GM18951 (cell line): ENCODE measurements around the gene HNRNPD.
"Not testable (repeated sequence)": the region's sequence is repeated elsewhere in the genome, so short reads cannot be mapped to it uniquely, and the experiment has no call there.

Experiments
- POLR2A ChIP-seq: IDR thresholded peaks from 4 replicates; pipeline ENCODE4 v1.6.1; 2011; ENCODE audit warnings: mild to moderate bottlenecking; ENCODE audit not compliant: insufficient read length, insufficient read depth; ENCODE audit errors: extremely low read depth
- in situ Hi-C: fragments of 300-500 bp; cut with MboI; formaldehyde crosslinking; loops from one replicate; pipeline ENCODE4 v1.12.0; 2022; ENCODE audit warnings: low sequenced_read_pairs, mixed read lengths, inconsistent platforms; ENCODE audit not compliant: unreplicated experiment

HNRNPD gene, protein sequence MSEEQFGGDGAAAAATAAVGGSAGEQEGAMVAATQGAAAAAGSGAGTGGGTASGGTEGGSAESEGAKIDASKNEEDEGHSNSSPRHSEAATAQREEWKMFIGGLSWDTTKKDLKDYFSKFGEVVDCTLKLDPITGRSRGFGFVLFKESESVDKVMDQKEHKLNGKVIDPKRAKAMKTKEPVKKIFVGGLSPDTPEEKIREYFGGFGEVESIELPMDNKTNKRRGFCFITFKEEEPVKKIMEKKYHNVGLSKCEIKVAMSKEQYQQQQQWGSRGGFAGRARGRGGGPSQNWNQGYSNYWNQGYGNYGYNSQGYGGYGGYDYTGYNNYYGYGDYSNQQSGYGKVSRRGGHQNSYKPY

DNA sequence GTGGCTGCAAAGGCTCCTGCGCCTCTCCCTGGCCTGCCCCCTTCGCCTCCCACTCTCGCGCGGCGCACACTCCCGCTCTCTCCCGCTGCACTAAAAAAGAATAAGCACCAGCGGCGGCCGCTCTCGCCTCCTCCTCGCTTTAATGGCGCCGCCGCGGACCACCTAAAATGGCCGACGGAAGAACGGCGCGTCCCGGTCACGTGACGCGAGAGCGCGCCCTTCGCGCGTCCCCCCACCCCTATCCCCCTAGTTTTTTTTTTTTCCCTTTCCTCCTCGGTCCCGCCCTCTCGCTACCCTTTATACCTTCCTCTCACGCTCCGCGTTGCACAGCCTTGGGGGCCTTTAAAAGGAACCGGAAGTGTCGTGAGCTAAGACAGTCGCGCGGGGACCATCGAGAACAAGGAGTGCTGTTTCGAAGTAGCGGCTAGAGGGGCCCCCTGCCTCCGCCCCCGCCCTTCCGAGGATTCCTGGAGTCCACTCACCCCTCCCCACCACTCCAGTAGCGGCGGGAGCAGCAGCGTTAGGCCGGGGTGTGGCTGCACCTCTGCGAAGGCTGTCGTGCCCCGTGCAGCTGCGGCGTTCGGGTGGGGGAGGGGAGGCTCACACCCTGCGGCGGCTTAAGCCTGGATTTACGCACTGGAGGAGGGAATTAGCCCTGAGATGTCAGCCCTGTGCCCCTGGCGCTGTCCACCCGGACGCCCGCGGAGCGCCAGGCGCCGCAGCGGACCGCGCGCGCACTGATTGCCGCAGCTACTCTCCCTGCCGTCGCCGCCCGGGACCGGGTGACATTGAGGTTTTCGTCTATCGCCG is at the start of gene HNRNPD:
Gene HNRNPD (minus strand): TSS at position 176 of the 810 bp plus-strand sequence. CDS start 313 bp downstream, outside the sequence.
- TF ChIP-seq POLR2A: peak; percentile 93
- in situ Hi-C loops: no loop called here

GRCh38 chr4:82422616-82423015 is 48.8 kb upstream of the HNRNPD start:
- no peak for TF ChIP-seq POLR2A

GRCh38 chr4:82421796-82422560 is 48.2 kb upstream of the HNRNPD start:
- TF ChIP-seq POLR2A: peak; percentile 41
- in situ Hi-C loops: no loop called here

More at GRCh38 chr4:82422616-82423015, 48.8 kb upstream of the HNRNPD start:
- in situ Hi-C loops: no loop called here

- TF ChIP-seq POLR2A: no peak
- in situ Hi-C loops: no loop called here
Observed at GRCh38 chr4:82419451-82419850, 45.7 kb upstream of the HNRNPD start.

GRCh38 chr4:82415922-82416365 is 42.2 kb upstream of the HNRNPD start:
- in situ Hi-C loops: no loop called here
- no peak for TF ChIP-seq POLR2A

- in situ Hi-C loops: not testable (repeated sequence)
Observed at GRCh38 chr4:82415061-82415460, 41.3 kb upstream of the HNRNPD start.

DNA sequence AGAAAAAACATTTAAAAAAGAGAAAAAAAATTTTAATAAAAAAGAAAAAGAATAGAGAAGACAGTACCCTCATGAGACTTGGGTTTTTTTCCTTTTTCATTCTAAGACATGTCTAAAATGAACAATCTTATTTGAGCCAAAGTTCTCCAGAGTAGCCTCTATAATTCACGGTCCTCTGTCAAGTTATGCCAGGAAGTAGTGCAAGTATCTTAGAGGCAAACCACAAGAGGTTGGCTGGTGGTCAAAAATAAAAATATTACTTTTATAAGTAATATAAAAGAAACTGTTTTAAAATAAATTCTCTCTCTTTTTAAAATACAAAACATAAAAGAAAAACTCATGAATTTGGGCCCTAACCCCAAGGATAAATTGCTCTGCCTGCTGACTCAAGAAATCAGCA is 29.9 kb upstream of the HNRNPD start:
- TF ChIP-seq POLR2A: no peak
- in situ Hi-C loops: no loop called here

DNA sequence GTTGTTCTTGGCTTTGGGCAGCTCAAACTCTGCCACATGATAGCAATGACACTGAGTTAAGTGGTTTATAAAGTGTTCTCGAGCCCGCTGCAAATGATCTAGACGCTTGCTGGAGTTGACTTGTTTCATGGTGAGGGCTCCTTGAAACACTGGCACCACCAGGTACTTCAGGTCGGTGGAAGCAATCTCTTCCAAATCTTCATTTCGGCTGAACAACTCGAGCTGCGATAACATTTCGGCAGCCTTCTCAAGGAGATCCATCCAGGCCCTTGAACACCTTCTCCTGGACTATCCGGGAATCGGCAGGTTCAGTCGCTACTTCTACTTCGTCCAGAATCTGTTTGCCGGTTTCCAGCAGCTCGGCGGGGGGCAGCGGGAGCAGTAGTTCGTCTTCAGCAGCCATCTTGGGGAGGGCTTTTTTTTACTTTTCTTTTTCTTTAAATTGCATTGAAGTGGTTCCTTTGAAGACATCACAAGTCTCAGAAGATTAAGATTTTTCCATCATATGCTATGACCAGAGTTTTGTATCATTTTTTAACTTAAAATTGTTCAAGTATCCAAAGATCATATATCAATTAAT is 28.5 kb upstream of the HNRNPD start:
- no peak for TF ChIP-seq POLR2A
- in situ Hi-C loops: no loop called here

DNA sequence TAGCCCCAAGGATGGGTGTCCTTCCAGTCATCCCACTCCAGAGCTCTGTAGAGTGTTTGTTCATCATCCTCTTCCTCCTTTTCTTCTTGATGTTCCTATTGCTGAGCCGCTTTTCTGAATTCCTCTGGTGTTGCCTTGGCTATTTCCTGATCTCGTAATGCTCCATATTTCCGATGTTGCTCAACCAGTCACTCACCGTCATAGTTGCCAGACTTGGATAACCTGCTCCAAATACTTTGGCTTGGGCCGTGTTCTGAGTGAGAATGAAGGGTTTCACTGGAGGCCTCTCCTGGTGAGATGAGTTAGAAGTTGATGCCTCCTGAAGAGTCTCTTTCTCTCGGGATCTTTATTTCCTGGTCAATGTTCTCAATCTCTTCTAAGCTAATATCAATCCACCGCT is 27.8 kb upstream of the HNRNPD start:
- no peak for TF ChIP-seq POLR2A
- in situ Hi-C loops: no loop called here

DNA sequence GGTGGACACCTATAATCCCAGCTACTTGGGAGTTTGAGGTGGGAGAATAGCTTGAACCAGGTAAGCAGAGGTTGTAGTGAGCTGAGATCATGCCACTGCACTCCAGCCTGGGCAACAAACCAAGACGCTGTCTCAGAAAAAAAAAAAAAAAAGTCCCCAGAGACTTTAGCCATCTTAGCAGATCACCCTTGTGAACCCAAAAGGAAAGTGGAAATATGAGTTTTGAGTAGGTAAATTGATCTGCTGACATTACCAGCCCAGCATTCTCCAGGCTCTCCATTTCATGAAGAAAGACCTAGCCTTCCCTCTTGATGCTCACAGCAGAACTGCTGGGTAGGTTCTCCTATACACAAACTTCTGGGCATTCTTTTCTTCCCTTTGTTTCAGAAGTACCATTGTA is 24.5 kb upstream of the HNRNPD start:
- in situ Hi-C loops: no loop called here
- TF ChIP-seq POLR2A: no peak

GRCh38 chr4:82397527-82397926 is 23.7 kb upstream of the HNRNPD start:
- in situ Hi-C loops: no loop called here
- TF ChIP-seq POLR2A: no peak

DNA sequence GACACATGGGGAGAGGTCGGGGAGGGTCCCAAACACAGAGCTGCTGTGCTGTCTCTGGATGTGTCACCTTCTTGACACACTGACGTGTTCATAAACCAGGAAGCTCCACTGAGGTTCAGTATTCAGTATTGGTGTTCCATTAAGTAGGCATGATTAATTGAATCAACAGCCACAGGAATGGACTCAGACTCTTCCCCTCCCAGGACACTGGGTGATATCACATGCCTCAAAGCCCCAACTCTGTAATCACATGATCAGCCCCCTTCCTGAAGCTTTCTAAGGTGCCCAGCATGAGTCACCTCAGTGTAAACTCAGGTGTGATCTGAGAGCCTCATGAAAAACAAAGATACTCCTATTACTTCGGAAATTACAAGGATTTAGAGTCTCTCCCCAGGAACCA is 21.1 kb upstream of the HNRNPD start:
- in situ Hi-C loops: no loop called here
- TF ChIP-seq POLR2A: no peak

DNA sequence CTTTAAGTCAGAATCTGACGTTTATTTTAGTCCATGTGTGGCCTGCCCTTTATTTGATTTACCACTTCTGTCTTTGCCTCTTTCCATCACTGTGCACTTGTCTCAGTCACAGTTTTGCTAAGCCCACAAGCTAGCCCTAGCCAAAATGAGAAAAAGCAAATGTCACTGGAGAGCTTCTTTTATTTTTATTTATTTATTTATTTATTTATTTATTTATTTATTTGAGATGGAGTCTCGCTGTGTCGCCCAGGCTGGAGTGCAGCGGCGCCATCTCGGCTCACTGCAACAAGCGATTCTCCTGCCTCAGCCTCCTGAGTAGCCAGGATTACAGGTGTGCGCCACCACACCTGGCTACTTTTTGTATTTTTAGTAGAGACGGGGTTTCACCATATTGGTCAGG is 16.3 kb upstream of the HNRNPD start:
- in situ Hi-C loops: not testable (repeated sequence)
